ENCODE measurements around the gene POLR1A.

POLR1A gene

DNA sequence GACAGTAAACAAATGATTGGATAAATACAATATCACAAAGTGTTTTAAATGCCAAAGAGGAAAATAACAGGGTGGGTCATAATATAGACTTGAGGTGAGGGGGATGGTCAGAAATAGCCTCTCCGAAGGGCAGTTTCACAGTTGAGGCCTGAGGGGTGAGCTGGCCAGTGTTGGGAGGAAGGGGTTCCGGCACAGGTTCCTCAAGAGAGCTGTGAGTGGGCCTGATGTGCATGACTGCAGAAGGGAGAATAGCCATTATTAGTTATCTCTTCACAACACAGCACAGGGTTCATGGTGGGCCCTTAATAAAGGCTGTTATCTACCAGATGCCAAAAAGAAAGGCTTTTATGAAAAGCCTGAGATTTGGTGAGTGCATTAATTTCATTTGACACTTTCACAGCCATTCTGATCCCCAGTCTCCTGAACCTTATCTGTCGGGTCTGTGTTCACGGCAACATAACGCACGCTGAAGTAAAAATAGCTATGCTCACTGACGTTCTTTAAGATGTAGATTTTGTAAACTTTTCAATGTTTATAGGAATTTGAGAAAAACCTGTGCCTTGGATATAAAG is 39.6 kb downstream of the POLR1A start:
- ATAC-seq, result peak; percentile 58
- TF ChIP-seq, protein P1, sequence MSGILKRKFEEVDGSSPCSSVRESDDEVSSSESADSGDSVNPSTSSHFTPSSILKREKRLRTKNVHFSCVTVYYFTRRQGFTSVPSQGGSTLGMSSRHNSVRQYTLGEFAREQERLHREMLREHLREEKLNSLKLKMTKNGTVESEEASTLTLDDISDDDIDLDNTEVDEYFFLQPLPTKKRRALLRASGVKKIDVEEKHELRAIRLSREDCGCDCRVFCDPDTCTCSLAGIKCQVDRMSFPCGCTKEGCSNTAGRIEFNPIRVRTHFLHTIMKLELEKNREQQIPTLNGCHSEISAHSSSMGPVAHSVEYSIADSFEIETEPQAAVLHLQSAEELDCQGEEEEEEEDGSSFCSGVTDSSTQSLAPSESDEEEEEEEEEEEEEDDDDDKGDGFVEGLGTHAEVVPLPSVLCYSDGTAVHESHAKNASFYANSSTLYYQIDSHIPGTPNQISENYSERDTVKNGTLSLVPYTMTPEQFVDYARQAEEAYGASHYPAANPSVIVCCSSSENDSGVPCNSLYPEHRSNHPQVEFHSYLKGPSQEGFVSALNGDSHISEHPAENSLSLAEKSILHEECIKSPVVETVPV (CRISPR knock-in tag; IDR thresholded peaks at IDR 0.05), result 0 out of 2 replicates have a peak, but pooled peaks have one; percentile 13
- TF ChIP-seq POU6F1 (CRISPR knock-in tag; IDR thresholded peaks at IDR 0.05; ENCODE audit: borderline replicate concordance, low read depth), result no peak
- no peak for TF ChIP-seq OSR1 (CRISPR knock-in tag; IDR thresholded peaks at IDR 0.05)
- TF ChIP-seq ZNF565 (CRISPR knock-in tag; conservative IDR thresholded peaks at IDR 0.05; ENCODE audit: low read depth), result no peak
- TF ChIP-seq ZFP30 (CRISPR knock-in tag; IDR thresholded peaks at IDR 0.05), result no peak
- TF ChIP-seq GLIS3 (CRISPR knock-in tag; IDR thresholded peaks at IDR 0.05), result no peak
- TF ChIP-seq ZFP3 (CRISPR knock-in tag; IDR thresholded peaks at IDR 0.05), result no peak
- TF ChIP-seq ESRRG (CRISPR knock-in tag; IDR thresholded peaks at IDR 0.05), result no peak
- TF ChIP-seq RARB (CRISPR knock-in tag; IDR thresholded peaks at IDR 0.05), result no peak
- peak; percentile 52 for TF ChIP-seq TCF4 (CRISPR knock-in tag; IDR thresholded peaks at IDR 0.05; ENCODE audit: borderline replicate concordance)

DNA sequence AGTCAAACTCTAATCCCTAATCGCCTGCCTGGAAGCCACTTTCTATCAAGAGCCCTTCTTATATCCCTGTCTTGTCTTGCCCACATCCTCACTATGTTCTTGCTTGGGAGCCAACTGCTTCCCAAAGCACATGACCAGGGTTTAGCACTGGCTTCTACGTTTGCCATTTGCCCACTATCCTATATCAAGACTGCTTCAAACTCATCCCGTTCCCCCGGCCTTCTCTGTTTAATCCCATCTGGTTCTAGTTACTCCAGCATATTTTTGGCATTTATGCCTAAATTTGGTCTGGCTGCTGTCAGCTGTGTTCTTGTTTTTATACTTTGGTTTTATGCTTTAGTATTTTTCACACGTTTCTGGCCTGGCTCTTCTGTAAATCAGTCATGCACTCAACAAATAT is 40.2 kb downstream of the POLR1A start:
- peak; percentile 89 for ATAC-seq
- TF ChIP-seq PATZ1 (CRISPR knock-in tag; IDR thresholded peaks at IDR 0.05; ENCODE audit: borderline replicate concordance) (no peak), ZNF70 (CRISPR knock-in tag; IDR thresholded peaks at IDR 0.05) (no peak), PPARA (CRISPR knock-in tag; IDR thresholded peaks at IDR 0.05; ENCODE audit: borderline replicate concordance) (no peak), TOX (CRISPR knock-in tag; IDR thresholded peaks at IDR 0.05; ENCODE audit: borderline replicate concordance) (no peak), TCF4 (CRISPR knock-in tag; IDR thresholded peaks at IDR 0.05; ENCODE audit: borderline replicate concordance) (no peak), TSHZ2 (CRISPR knock-in tag; IDR thresholded peaks at IDR 0.05) (no peak), ZFP30 (CRISPR knock-in tag; IDR thresholded peaks at IDR 0.05) (no peak), ESRRG (CRISPR knock-in tag; IDR thresholded peaks at IDR 0.05) (no peak), OSR1 (CRISPR knock-in tag; IDR thresholded peaks at IDR 0.05) (no peak), ISL1 (CRISPR knock-in tag; IDR thresholded peaks at IDR 0.05) (no peak), ZFP3 (CRISPR knock-in tag; IDR thresholded peaks at IDR 0.05) (no peak), ZC3H10 (CRISPR knock-in tag; IDR thresholded peaks at IDR 0.05) (no peak), CSDC2 (CRISPR knock-in tag; IDR thresholded peaks at IDR 0.05) (no peak), ZNF8 (CRISPR knock-in tag; IDR thresholded peaks at IDR 0.05) (no peak), RARB (CRISPR knock-in tag; IDR thresholded peaks at IDR 0.05) (no peak), ZNF565 (CRISPR knock-in tag; conservative IDR thresholded peaks at IDR 0.05; ENCODE audit: low read depth) (no peak), SNAI2 (CRISPR knock-in tag; IDR thresholded peaks at IDR 0.05) (no peak), BACH2 (CRISPR knock-in tag; IDR thresholded peaks at IDR 0.05; ENCODE audit: borderline replicate concordance) (no peak)
- TF ChIP-seq, protein P2, sequence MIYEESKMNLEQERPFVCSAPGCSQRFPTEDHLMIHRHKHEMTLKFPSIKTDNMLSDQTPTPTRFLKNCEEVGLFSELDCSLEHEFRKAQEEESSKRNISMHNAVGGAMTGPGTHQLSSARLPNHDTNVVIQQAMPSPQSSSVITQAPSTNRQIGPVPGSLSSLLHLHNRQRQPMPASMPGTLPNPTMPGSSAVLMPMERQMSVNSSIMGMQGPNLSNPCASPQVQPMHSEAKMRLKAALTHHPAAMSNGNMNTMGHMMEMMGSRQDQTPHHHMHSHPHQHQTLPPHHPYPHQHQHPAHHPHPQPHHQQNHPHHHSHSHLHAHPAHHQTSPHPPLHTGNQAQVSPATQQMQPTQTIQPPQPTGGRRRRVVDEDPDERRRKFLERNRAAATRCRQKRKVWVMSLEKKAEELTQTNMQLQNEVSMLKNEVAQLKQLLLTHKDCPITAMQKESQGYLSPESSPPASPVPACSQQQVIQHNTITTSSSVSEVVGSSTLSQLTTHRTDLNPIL (CRISPR knock-in tag; IDR thresholded peaks at IDR 0.05; ENCODE audit: low read depth), result no peak
- TF ChIP-seq, protein P1 (CRISPR knock-in tag; IDR thresholded peaks at IDR 0.05), result no peak

Data from SK-N-SH treated with all-trans-retinoic acid at 6 μM for 48 hours (cell line).